Prostate gland (tissue), 2 donors: ENCODE results near the gene PPP1R2C.

Experiments
- POLR2A ChIP-seq: fragments of 450-650 bp; IDR thresholded peaks from one replicate; pipeline ENCODE4 v1.6.1; 2016; ENCODE audit warnings: antibody characterized with exemption, mild to moderate bottlenecking
- TF ChIP-seq, protein P1 (sequence below), 4 experiments: fragments of 200-600 bp in 2 of 4; fragments of 450-650 bp in 2 of 4; sonication (generic) in 2 of 4; IDR thresholded peaks; 1 replicate in 3 of 4; 2 replicates in 1 of 4; pipeline ENCODE4 v1.5.1; 2016 to 2019; ENCODE audit warnings: antibody characterized with exemption in 4 of 4, mild to moderate bottlenecking in 2 of 4, moderate library complexity in 2 of 4

DNA sequence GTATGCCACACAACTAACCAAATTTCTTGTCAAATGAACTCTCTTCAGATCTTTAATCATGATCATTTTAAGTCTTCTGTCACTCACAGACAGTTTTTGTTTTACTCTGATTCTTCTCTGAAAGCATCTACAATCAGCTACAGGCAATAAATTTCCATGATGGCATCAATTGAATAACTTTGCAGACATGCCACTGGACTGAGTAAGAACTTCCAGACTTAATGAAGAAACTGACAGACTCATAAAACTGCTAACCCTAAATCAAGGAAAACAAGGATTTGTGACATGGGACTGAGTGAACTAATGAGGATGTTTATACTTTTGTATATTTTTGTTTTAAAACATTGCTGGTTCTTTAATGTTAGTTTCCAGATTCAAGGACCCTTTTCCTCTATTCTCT is 5.5 kb upstream of the PPP1R2C start:
- TF ChIP-seq, protein P1, sequence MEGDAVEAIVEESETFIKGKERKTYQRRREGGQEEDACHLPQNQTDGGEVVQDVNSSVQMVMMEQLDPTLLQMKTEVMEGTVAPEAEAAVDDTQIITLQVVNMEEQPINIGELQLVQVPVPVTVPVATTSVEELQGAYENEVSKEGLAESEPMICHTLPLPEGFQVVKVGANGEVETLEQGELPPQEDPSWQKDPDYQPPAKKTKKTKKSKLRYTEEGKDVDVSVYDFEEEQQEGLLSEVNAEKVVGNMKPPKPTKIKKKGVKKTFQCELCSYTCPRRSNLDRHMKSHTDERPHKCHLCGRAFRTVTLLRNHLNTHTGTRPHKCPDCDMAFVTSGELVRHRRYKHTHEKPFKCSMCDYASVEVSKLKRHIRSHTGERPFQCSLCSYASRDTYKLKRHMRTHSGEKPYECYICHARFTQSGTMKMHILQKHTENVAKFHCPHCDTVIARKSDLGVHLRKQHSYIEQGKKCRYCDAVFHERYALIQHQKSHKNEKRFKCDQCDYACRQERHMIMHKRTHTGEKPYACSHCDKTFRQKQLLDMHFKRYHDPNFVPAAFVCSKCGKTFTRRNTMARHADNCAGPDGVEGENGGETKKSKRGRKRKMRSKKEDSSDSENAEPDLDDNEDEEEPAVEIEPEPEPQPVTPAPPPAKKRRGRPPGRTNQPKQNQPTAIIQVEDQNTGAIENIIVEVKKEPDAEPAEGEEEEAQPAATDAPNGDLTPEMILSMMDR (IDR thresholded peaks at IDR 0.05): no peak
- TF ChIP-seq POLR2A: no peak
